ENCODE data around the gene PTPRM.

PTPRM gene

DNA sequence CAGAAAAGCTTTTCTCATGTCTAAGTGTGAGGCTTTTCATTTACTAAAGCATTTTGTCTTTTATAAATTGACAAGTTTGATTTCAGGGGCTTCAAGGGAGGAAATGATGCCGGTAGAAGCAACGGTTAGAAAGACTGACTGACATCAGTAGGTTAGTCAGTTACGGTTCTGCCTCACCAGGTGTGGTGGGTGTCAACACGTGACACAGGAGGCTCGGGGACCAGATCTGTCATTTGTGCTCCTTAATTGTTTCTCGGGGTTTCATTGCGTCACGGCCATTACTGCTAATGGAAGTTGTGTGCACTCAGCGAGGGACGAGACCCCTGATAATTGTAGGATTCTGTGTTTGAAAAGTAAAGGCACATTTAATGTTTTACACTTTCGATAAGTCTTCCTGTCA lies 18.9 kb upstream of the PTPRM start:
- ChIA-PET POLR2A (no interaction called here), CTCF (no interaction called here)
- no peak for DNase-seq (ENCODE audit: extremely low spot score)
- TF ChIP-seq, protein P1, sequence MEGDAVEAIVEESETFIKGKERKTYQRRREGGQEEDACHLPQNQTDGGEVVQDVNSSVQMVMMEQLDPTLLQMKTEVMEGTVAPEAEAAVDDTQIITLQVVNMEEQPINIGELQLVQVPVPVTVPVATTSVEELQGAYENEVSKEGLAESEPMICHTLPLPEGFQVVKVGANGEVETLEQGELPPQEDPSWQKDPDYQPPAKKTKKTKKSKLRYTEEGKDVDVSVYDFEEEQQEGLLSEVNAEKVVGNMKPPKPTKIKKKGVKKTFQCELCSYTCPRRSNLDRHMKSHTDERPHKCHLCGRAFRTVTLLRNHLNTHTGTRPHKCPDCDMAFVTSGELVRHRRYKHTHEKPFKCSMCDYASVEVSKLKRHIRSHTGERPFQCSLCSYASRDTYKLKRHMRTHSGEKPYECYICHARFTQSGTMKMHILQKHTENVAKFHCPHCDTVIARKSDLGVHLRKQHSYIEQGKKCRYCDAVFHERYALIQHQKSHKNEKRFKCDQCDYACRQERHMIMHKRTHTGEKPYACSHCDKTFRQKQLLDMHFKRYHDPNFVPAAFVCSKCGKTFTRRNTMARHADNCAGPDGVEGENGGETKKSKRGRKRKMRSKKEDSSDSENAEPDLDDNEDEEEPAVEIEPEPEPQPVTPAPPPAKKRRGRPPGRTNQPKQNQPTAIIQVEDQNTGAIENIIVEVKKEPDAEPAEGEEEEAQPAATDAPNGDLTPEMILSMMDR (IDR thresholded peaks at IDR 0.05; ENCODE audit: control extremely low read depth, extremely low read depth, low read depth, missing control alignments): no peak

DNA sequence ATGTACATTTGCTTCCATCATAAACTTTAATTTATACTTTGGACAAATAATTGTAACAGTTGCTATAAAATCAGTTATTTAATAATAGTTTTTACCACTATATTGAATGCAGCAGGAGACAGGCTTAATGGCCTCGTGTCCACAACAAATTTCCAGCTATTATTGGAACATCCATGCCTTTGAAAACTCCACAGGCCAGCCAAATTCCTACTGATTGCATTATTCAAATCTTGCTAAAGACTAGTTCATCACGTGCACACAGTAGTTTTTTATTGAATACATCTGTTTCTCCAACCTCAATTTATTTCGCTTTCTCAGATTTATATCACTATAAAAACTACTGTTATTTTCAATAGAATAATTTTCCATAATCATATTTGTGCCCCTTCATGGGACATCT lies 18.4 kb upstream of the PTPRM start:
- CTCF ChIA-PET: no interaction called here
- no peak for DNase-seq (ENCODE audit: extremely low spot score)
- POLR2A ChIA-PET: no interaction called here
- TF ChIP-seq, protein P1 (IDR thresholded peaks at IDR 0.05; ENCODE audit: control extremely low read depth, extremely low read depth, low read depth, missing control alignments): no peak

DNA sequence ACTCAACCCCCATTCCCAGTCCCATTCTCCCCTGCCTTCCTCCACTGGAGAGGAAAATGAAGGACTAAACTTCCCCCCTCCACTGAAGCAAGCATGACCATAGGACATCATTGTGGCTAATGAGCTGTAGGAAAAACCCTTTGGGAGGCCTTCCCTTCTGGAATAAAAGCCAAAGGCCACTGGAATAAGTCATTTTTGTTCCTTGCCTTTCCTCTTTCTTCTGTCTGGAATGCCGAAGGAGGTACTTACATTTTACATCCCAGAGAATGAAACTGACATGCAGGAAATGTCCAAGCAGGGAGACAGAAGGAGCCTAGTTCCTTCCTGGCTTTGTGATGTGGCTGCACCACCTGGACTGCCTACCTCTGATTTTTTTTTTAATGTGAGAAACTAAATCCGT lies 9.1 kb upstream of the PTPRM start:
- ChIA-PET CTCF (interaction anchor here (1.5 kb wide), 1 partner anchor 9 kb away, joined by 5 read pairs; the partner anchor contains the start of gene PTPRM), POLR2A (no interaction called here)
- TF ChIP-seq, protein P1 (IDR thresholded peaks at IDR 0.05; ENCODE audit: control extremely low read depth, extremely low read depth, low read depth, missing control alignments): no peak
- DNase-seq (ENCODE audit: extremely low spot score): no peak

DNA sequence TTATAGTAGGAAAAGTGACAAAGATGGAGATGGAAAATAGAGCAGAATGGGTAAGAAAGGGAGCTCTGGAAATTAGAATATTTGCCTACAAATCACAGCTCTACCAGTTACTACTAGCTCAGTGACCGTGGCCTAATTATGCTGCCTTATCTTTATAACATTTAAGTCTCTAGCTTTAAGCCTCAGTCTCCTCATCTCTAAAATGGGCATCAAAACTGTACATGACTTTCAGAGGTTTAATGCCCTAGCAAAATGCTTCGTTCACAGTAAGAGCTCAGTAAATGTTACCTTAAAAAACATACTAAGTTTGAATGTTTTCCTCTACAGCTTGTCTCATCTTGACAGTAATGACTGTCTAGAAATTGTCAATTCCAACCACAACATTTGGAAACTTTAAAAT lies 8.3 kb upstream of the PTPRM start:
- TF ChIP-seq, protein P1 (IDR thresholded peaks at IDR 0.05; ENCODE audit: control extremely low read depth, extremely low read depth, low read depth, missing control alignments): no peak
- POLR2A ChIA-PET: no interaction called here
- CTCF ChIA-PET: interaction anchor here (1.1 to 1.5 kb wide), 2 partner anchors 8 to 12 kb away, joined by 3 to 4 read pairs; partner anchors contain the start of gene PTPRM
- no peak for DNase-seq (ENCODE audit: extremely low spot score)

DNA sequence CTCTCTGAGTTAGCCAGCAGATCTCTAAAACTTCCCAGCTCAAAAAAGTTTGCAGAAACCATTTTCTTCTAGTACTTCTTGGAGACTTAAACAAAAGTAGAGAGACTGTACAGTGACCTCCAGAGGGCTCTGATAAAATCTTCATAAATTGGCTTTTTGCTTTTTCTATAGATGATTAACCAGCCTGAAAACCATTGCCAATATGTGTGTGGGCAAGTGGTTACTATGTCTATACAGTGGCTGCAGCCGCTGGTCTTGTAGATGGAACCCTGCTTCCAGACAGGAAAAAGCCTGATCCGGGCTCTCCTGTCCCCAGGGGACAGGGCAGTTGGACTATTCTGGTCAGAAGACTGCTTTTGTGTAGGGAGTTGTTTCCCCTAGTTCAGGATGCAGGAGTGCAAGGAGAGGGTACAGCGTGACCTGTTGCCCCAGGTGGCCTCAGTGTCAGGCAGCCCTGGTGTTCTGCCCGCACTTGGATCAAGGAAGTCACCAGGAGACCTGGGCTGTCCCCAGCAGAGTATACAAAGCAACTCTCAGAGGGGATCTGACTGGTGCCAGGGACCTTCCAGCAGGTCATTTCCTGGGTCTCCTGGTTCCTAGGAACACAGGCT lies 7.3 kb upstream of the PTPRM start:
- no peak for DNase-seq (ENCODE audit: extremely low spot score)
- ChIA-PET POLR2A (no interaction called here), CTCF (interaction anchor here (1.5 kb wide), 1 partner anchor 7 kb away, joined by 4 read pairs; the partner anchor contains the start of gene PTPRM)
- TF ChIP-seq, protein P1 (IDR thresholded peaks at IDR 0.05; ENCODE audit: control extremely low read depth, extremely low read depth, low read depth, missing control alignments): no peak

DNA sequence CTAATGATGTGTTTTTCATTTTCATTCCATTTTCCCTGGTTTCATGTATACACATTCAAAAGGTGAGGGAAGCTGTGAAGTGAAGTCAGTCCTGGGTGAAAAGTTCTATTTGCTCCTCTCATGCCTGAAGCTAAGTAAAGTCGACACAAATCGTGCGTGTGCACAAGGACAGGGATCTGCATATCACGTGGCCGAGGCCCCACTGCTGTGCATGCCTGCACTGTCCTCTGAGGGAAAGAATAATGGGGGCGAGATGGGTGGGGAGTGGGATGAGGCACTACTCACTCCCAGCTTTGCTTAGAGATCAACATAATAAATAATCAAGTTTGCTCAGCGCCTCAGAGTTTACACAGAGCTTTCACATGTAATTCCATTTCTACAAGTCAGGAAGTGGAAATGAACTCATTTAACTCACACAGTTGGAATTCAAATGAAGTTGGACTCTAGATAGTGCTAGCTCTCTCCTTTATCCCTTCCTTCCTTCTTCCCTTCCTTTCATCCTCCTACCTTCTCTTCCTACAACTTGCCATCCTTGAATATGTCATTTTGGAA lies 5.1 kb upstream of the PTPRM start:
- ChIA-PET POLR2A (no interaction called here), CTCF (no interaction called here)
- DNase-seq (ENCODE audit: extremely low spot score): no peak
- TF ChIP-seq, protein P1 (IDR thresholded peaks at IDR 0.05; ENCODE audit: control extremely low read depth, extremely low read depth, low read depth, missing control alignments): no peak
